ENCODE data around the gene DAB1. TPM values are rescaled to one million over a fixed set of nuclear protein-coding genes. Genes with fewer than 3 reads are reported as not detected.

Gene DAB1
- total RNA-seq, 4 donors from 2014 or later: 0.48 to 1.2 TPM; not detected in 2

- no peak overlapping the region for H3K4me3 ChIP-seq
- WGBS, 2 donors (ENCODE audit: low coverage in 1 of 2): 54 to 69% methylated on average over 7 to 8 of the region's 8 CpGs
- no peaks in the 10 kb centered on the region for H3K4me1 ChIP-seq
- TF ChIP-seq POLR2A (IDR thresholded peaks at IDR 0.05) (no peak), POLR2AphosphoS5 (IDR thresholded peaks at IDR 0.05) (no peak), EP300 (IDR thresholded peaks at IDR 0.05; ENCODE audit: low read depth) (no peak)
- TF ChIP-seq, protein P1, sequence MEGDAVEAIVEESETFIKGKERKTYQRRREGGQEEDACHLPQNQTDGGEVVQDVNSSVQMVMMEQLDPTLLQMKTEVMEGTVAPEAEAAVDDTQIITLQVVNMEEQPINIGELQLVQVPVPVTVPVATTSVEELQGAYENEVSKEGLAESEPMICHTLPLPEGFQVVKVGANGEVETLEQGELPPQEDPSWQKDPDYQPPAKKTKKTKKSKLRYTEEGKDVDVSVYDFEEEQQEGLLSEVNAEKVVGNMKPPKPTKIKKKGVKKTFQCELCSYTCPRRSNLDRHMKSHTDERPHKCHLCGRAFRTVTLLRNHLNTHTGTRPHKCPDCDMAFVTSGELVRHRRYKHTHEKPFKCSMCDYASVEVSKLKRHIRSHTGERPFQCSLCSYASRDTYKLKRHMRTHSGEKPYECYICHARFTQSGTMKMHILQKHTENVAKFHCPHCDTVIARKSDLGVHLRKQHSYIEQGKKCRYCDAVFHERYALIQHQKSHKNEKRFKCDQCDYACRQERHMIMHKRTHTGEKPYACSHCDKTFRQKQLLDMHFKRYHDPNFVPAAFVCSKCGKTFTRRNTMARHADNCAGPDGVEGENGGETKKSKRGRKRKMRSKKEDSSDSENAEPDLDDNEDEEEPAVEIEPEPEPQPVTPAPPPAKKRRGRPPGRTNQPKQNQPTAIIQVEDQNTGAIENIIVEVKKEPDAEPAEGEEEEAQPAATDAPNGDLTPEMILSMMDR (IDR thresholded peaks at IDR 0.05): no peak
- H3K27ac ChIP-seq: no peak overlapping the region
- H3K27me3 ChIP-seq: no peaks in the 10 kb centered on the region
- no peaks in the 10 kb centered on the region for H3K36me3 ChIP-seq
- no peaks in the 10 kb centered on the region for H3K9me3 ChIP-seq
- DNase-seq: no peak
- in situ Hi-C loops (cut with MboI; ENCODE audit: low pct_ligation_motif_present in 1 of 4, low pct_unique_long_range_greater_than_20kb in 1 of 4, low sequenced_read_pairs in 3 of 4): no loop called here
- intact Hi-C loops (cut with DNase I; ENCODE audit: low total_unique reads): no loop called here
These were observed 265.8 kb downstream of the DAB1 start for GRCh38 chr1:57157818-57158603.

DNA sequence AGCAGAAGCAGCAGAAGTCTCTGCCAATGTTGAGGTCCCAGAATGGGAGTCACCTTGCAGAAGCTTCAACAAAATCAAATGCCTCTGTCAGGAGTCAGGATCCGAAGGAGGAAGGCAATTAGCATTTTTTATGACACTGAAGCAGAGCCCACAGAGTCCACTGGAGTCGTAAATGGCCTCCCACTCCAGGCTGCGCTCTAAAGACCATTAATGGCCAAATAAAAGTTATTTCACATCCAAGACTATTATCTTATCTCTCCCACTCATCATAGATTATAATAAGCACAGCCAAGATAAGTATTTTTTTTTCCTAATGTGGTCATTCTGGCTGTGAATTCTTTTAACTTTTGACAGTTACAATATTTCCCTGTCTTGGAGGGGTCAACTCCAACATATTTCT is 267.0 kb downstream of the DAB1 start:
- no peak for TF ChIP-seq EP300 (IDR thresholded peaks at IDR 0.05; ENCODE audit: low read depth)
- no peak for TF ChIP-seq POLR2AphosphoS5 (IDR thresholded peaks at IDR 0.05)
- no peak for TF ChIP-seq POLR2A (IDR thresholded peaks at IDR 0.05)
- TF ChIP-seq, protein P1 (IDR thresholded peaks at IDR 0.05): no peak
- intact Hi-C loops (cut with DNase I; ENCODE audit: low total_unique reads) (no loop called here), in situ Hi-C loops (cut with MboI; ENCODE audit: low pct_ligation_motif_present in 1 of 4, low pct_unique_long_range_greater_than_20kb in 1 of 4, low sequenced_read_pairs in 3 of 4) (no loop called here)
- Histone ChIP-seq H3K27me3 (no peaks in the 10 kb centered on the region), H3K4me1 (no peaks in the 10 kb centered on the region), H3K27ac (no peak overlapping the region), H3K36me3 (no peaks in the 10 kb centered on the region), H3K4me3 (no peak overlapping the region), H3K9me3 (no peaks in the 10 kb centered on the region)
- no peak for DNase-seq
- WGBS, 2 donors (ENCODE audit: low coverage in 1 of 2): 8 to 55% methylated on average over 2 to 3 of the region's 3 CpGs

DNA sequence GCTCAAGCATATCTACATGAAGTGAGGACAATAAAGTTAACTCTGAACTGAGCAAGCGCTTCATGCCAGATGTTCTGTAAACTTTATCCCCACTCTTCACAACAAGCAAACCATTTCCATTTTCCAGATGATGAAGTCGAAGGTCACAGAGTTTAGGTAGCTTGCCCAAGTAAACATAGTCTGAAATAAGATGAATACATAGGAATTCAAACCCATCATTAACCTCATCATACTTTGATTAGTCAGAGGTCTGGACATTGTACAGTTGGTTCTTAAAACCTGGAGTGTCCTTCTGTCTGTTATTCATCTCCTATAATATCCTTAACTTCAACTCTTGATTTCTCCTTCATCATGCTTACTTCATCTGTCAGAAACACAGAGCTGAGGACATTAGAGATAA is 277.8 kb downstream of the DAB1 start:
- 76 to 83% methylated on average over 2 of the region's 2 CpGs for WGBS, 2 donors (ENCODE audit: low coverage in 1 of 2)
- no peaks in the 10 kb centered on the region for H3K4me1 ChIP-seq
- no peaks in the 10 kb centered on the region for H3K9me3 ChIP-seq
- in situ Hi-C loops (cut with MboI; ENCODE audit: low pct_ligation_motif_present in 1 of 4, low pct_unique_long_range_greater_than_20kb in 1 of 4, low sequenced_read_pairs in 3 of 4): no loop called here
- intact Hi-C loops (cut with DNase I; ENCODE audit: low total_unique reads): no loop called here
- H3K36me3 ChIP-seq: no peaks in the 10 kb centered on the region
- H3K27ac ChIP-seq: no peak overlapping the region
- no peak overlapping the region for H3K4me3 ChIP-seq
- no peaks in the 10 kb centered on the region for H3K27me3 ChIP-seq
- TF ChIP-seq, protein P1 (IDR thresholded peaks at IDR 0.05): no peak
- TF ChIP-seq POLR2A (IDR thresholded peaks at IDR 0.05) (no peak), EP300 (IDR thresholded peaks at IDR 0.05; ENCODE audit: low read depth) (no peak), POLR2AphosphoS5 (IDR thresholded peaks at IDR 0.05) (no peak)
- DNase-seq: no peak

GRCh38 chr1:57142999-57143398 is 280.9 kb downstream of the DAB1 start:
- TF ChIP-seq, protein P1 (IDR thresholded peaks at IDR 0.05): no peak
- TF ChIP-seq POLR2A (IDR thresholded peaks at IDR 0.05): no peak
- in situ Hi-C loops (cut with MboI; ENCODE audit: low pct_ligation_motif_present in 1 of 4, low pct_unique_long_range_greater_than_20kb in 1 of 4, low sequenced_read_pairs in 3 of 4): no loop called here
- Histone ChIP-seq H3K9me3 (no peaks in the 10 kb centered on the region), H3K27ac (no peak overlapping the region), H3K4me3 (no peak overlapping the region), H3K27me3 (no peaks in the 10 kb centered on the region), H3K4me1 (no peaks in the 10 kb centered on the region), H3K36me3 (no peaks in the 10 kb centered on the region)
- WGBS, 2 donors (ENCODE audit: low coverage in 1 of 2): 62% methylated on average over 2 of the region's 2 CpGs; no CpG with 5 or more reads in 1 of the 2 donors
- DNase-seq: no peak
- intact Hi-C loops (cut with DNase I; ENCODE audit: low total_unique reads): no loop called here

All from transverse colon (tissue), 4 donors.